ENCODE data around the gene DEGS1. TPM values are rescaled to one million over a fixed set of nuclear protein-coding genes. Genes with fewer than 3 reads are reported as not detected.
A peak's percentile ranks its signal among the peaks of the same experiment; 100 is the strongest.

Gene DEGS1
- total and polyA plus RNA-seq, 2 of the 4 experiments (the other 2 are of a cell fraction), result 54.8 to 109 TPM

DNA sequence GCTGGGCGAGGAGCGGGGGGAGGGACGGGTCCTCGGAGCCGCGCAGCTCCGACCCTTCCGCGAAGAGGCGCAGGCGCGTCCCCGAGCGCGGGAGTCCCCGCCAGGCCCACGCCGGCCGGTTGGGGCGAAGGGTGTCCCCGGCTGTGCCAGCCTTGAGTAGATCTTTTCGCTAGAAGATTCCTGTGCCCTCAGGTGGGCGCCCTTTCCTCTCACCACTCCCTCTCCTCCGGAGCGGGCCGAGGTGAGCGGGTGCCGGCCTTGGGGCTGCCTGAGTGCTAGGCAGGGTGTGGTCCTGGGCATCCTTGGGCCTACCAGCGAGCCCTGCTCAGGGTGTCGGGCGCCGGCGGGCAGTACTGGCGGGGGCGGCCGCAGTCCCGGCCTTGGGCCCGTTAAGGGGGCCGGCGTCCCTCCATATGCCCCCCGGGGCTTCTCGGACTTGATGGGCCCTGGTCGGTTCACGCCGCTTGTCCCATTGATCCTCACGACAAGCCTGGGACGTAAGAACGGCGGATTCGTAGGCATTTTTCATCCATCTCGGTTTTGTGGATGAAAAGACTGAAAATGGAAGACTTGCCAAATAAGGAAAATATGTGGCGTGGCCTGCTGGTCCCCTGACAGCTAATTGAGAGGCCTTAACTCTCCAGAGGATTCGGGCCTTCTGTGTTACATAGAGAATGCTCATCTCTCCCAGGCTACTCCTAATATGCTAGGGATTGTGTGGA lies 712 bp downstream of the DEGS1 start:
- POLR2A ChIA-PET (ENCODE audit: unreplicated experiment), result no interaction called here

More for the DNA sequence above, 712 bp downstream of the DEGS1 start:
- H3K36me3 ChIP-seq (ENCODE audit: control insufficient read depth, insufficient read depth, low read length), result 0 out of 2 replicates have a peak, but pooled peaks cover 1% of the 10 kb centered on the region
- peak overlapping the region; percentile 92 for H3K4me2 ChIP-seq (ENCODE audit: low read depth, low read length)
- peak overlapping the region; percentile 99 for H2AK9ac ChIP-seq (replicated peaks; ENCODE audit: low read depth, low read length, poor library complexity)
- peak; percentile 61 for DNase-seq
- no peak overlapping the region for H2BK20ac ChIP-seq (ENCODE audit: low read depth, low read length)
- in situ Hi-C loops (cut with MboI; ENCODE audit: low sequenced_read_pairs) (no loop called here), dilution Hi-C loops (cut with HindIII; ENCODE audit: low sequenced_read_pairs, unreplicated experiment) (no loop called here), intact Hi-C loops (cut with micrococcal nuclease) (loop anchor here (2.0 kb wide), 1 partner anchor 35 kb away; no protein-coding TSS in a partner anchor)
- H3K4me1 ChIP-seq (ENCODE audit: control insufficient read depth, insufficient read depth, low read length), result 0 out of 2 replicates have a peak, but pooled peaks cover 4% of the 10 kb centered on the region
- H3K9me1 ChIP-seq (ENCODE audit: insufficient read depth, low read length), result peaks cover 2% of the 10 kb centered on the region; the same call in 1 of the 2 replicates
- H3K79me1 ChIP-seq (ENCODE audit: low read depth in 1 of 2, low read length in 2 of 2), result peaks cover 0 to 38% of the 10 kb centered on the region in 2 experiments; a peak in 2 of 4 replicates
- BruUV-seq (replicated peaks), result no TSS peak
- H2AK5ac ChIP-seq (ENCODE audit: low read depth, low read length), result peak overlapping the region; percentile 71
- no peak for TF ChIP-seq NFE2L2 (IDR thresholded peaks at IDR 0.05; ENCODE audit: low read depth, low read length)
- no peak for TF ChIP-seq ELK1 (IDR thresholded peaks at IDR 0.05; ENCODE audit: borderline replicate concordance, low read depth, low read length)
- TF ChIP-seq SMC3 (IDR thresholded peaks at IDR 0.05; ENCODE audit: low read depth, low read length), result no peak
- TF ChIP-seq RFX5 (IDR thresholded peaks at IDR 0.05; ENCODE audit: low read depth, low read length), result no peak
- TF ChIP-seq CEBPB (IDR thresholded peaks at IDR 0.05; ENCODE audit: low read depth, low read length), result peak; percentile 5; the same call in 1 of the 2 replicates
- TF ChIP-seq MAZ (IDR thresholded peaks at IDR 0.05; ENCODE audit: borderline replicate concordance, low read depth, low read length), result 0 out of 2 replicates have a peak, but pooled peaks have one; percentile 8
- no peak for TF ChIP-seq MAFK (IDR thresholded peaks at IDR 0.05; ENCODE audit: low read depth, low read length)
- H4K91ac ChIP-seq (ENCODE audit: insufficient read depth, low read depth, low read length), result peak overlapping the region; percentile 86
- H3K56ac ChIP-seq (ENCODE audit: extremely low read depth, insufficient read depth, low read length), result peak overlapping the region; percentile 84
- peak overlapping the region; percentile 96 for H3K27ac ChIP-seq (ENCODE audit: insufficient read depth, low read length)
- peak overlapping the region; percentile 93 for H3K14ac ChIP-seq (replicated peaks; ENCODE audit: low read depth, low read length)
- H4K20me1 ChIP-seq (ENCODE audit: insufficient read depth, low read length), result peaks cover 41% of the 10 kb centered on the region
- H2BK5ac ChIP-seq (ENCODE audit: low read depth, low read length, poor library complexity, severe bottlenecking), result peak overlapping the region; percentile 85
- H3K4me3 ChIP-seq (ENCODE audit: insufficient read depth, low read depth, low read length), result peak overlapping the region; percentile 98
- H3K9ac ChIP-seq (ENCODE audit: low read depth, low read length), result peak overlapping the region; percentile 95
- H2AFZ ChIP-seq (replicated peaks; ENCODE audit: low read length, poor library complexity), result peak overlapping the region; percentile 95
- peak; percentile 76 for ATAC-seq (ENCODE audit: low read depth)
- 0% methylated on average over 11 of the region's 53 CpGs; no CpG with 5 or more reads in 1 of the 2 experiments for WGBS, 2 experiments (ENCODE audit: extremely low coverage in 2 of 2, insufficient read length in 1 of 2)
- H3K18ac ChIP-seq (ENCODE audit: low read depth, low read length), result peak overlapping the region; percentile 91
- H3K27me3 ChIP-seq (ENCODE audit: control insufficient read depth, insufficient read depth, low read length), result no peaks in the 10 kb centered on the region
- H3K23ac ChIP-seq (ENCODE audit: low read depth, low read length), result peak overlapping the region; percentile 79
- no peak overlapping the region for H2BK120ac ChIP-seq (ENCODE audit: low read depth, low read length)
- H4K5ac ChIP-seq (ENCODE audit: low read depth, low read length), result peak overlapping the region; percentile 90
- H2BK15ac ChIP-seq (ENCODE audit: low read depth, low read length), result no peak overlapping the region
- CTCF ChIA-PET, result interaction anchor here (0.5 to 0.6 kb wide), 3 partner anchors 11 to 44 kb away, joined by 3 to 5 read pairs (median 3); no protein-coding TSS in a partner anchor
- no peaks in the 10 kb centered on the region for H3K9me3 ChIP-seq (ENCODE audit: control insufficient read depth, insufficient read depth, low read length)
- peak overlapping the region; percentile 48 to 93 for H4K8ac ChIP-seq (ENCODE audit: low read depth in 2 of 2, low read length in 2 of 2)
- peak overlapping the region; percentile 96 for H3K4ac ChIP-seq (ENCODE audit: low read depth, low read length)

Data from IMR-90 (cell line).